RWPE2 (cell line): ENCODE data around the gene YWHAE.

Experiments
- ATAC-seq: fragments of 200-7000 bp; cut with Tn5 transposase; 3 replicates; pipeline ENCODE4 v1.9.1; 2021; ENCODE audit warnings: low read depth
- DNase-seq: peaks from one replicate; pipeline ENCODE4 v3.0.0-alpha.2; 2020; ENCODE audit warnings: low spot score
- H3K27ac ChIP-seq: fragments of 450-650 bp; 2 replicates; pipeline ENCODE4 v1.5.1; 2017; ENCODE audit warnings: mild to moderate bottlenecking; ENCODE audit not compliant: poor library complexity, severe bottlenecking
- H3K27me3 ChIP-seq: fragments of 250-450 bp; sonication (Bioruptor Pico); 2 replicates; pipeline ENCODE4 v1.5.1; 2021; ENCODE audit warnings: mild to moderate bottlenecking, moderate library complexity; ENCODE audit not compliant: insufficient read depth, poor library complexity, severe bottlenecking
- H3K36me3 ChIP-seq: fragments of 250-450 bp; sonication (Bioruptor Pico); 2 replicates; pipeline ENCODE4 v1.5.1; 2020; ENCODE audit warnings: low read depth, mild to moderate bottlenecking, moderate library complexity
- H3K4me1 ChIP-seq: fragments of 250-450 bp; sonication (Bioruptor Pico); 2 replicates; pipeline ENCODE4 v1.5.1; 2021; ENCODE audit warnings: mild to moderate bottlenecking, moderate library complexity; ENCODE audit not compliant: insufficient read depth, poor library complexity, severe bottlenecking
- H3K4me3 ChIP-seq: fragments of 250-450 bp; sonication (Bioruptor Pico); 2 replicates; pipeline ENCODE4 v1.5.1; 2021; ENCODE audit warnings: mild to moderate bottlenecking, moderate library complexity; ENCODE audit not compliant: severe bottlenecking
- H3K9me3 ChIP-seq: fragments of 250-450 bp; sonication (Bioruptor Pico); 2 replicates; pipeline ENCODE4 v1.5.1; 2021; ENCODE audit warnings: mild to moderate bottlenecking, moderate library complexity; ENCODE audit not compliant: severe bottlenecking
- TF ChIP-seq, protein P1 (sequence below): fragments of 450-650 bp; IDR thresholded peaks from one replicate; pipeline ENCODE4 v1.5.1; 2017; ENCODE audit warnings: mild to moderate bottlenecking, moderate library complexity; ENCODE audit not compliant: poor library complexity, severe bottlenecking

YWHAE gene

DNA sequence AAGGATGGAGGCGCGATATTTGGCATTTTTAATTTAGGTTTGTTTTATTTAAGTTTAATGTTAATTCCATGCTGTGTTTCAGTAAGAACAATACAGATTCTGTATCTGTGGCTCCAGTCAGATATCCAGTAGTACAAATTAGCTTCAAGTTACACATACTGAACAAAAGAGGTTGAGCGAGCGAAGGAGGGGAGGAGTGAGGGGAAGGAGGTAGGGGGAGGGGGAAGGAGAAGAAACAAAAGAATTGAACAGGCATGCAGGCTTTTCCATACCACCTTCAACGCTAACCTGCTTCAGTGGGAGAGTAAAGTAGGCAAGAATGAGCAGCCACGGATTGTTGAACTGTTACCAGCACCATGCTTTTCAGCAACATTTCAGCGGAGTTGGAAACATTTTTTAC, 55.5 kb downstream of the YWHAE start:
- peaks cover 57% of the 10 kb centered on the region for H3K36me3 ChIP-seq
- TF ChIP-seq, protein P1, sequence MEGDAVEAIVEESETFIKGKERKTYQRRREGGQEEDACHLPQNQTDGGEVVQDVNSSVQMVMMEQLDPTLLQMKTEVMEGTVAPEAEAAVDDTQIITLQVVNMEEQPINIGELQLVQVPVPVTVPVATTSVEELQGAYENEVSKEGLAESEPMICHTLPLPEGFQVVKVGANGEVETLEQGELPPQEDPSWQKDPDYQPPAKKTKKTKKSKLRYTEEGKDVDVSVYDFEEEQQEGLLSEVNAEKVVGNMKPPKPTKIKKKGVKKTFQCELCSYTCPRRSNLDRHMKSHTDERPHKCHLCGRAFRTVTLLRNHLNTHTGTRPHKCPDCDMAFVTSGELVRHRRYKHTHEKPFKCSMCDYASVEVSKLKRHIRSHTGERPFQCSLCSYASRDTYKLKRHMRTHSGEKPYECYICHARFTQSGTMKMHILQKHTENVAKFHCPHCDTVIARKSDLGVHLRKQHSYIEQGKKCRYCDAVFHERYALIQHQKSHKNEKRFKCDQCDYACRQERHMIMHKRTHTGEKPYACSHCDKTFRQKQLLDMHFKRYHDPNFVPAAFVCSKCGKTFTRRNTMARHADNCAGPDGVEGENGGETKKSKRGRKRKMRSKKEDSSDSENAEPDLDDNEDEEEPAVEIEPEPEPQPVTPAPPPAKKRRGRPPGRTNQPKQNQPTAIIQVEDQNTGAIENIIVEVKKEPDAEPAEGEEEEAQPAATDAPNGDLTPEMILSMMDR = no peak
- no peaks in the 10 kb centered on the region for H3K27me3 ChIP-seq
- no peak overlapping the region for H3K4me3 ChIP-seq
- ATAC-seq (no peak), DNase-seq (no peak)
- peaks cover 3% of the 10 kb centered on the region for H3K4me1 ChIP-seq
- no peak overlapping the region for H3K27ac ChIP-seq
- H3K9me3 ChIP-seq = no peaks in the 10 kb centered on the region

DNA sequence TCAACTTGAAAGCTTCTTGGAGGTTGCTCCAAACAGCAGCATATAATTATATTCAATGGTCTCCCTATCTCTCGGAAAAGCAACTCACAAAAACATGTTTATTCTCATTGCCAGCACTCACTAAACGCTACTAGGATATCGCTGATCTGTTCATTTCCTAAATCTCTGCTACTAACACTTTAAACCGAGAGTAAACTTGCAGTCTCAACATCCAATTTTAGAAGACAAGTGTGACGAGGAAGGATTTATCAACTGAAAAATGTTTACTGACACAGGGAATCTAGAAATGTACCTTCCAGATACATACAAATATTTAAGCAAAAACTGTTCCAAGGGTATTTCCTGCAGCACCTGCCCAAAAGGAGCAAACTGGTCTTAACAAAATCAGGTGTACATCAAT, 56.5 kb downstream of the YWHAE start:
- ATAC-seq (no peak), DNase-seq (no peak)
- Histone ChIP-seq H3K27ac (no peak overlapping the region), H3K9me3 (no peaks in the 10 kb centered on the region), H3K27me3 (no peaks in the 10 kb centered on the region), H3K4me3 (no peak overlapping the region), H3K4me1 (peaks cover 3% of the 10 kb centered on the region), H3K36me3 (peaks cover 50% of the 10 kb centered on the region)
- TF ChIP-seq, protein P1 = no peak

DNA sequence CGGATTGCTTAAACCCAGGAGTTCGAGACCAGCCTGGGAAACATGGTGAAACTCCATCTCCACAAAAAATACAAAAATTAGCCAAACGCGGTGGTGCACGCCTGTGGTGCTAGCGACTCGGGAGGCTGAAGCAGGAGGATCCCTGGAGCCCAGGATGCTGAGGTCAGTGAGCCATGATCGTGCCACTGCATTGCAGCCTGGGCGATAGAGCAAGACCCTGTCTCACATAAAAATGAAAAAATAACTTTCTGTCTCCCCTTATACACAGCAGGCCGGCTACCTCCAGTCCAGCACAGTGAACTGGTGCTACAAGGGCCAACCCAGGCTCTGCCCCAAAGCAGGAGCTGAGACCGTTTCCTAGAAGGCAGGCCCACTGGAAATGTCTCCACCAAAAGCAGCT, 59.7 kb downstream of the YWHAE start:
- peak; percentile 26; the same call in 2 of the 3 replicates for ATAC-seq
- Histone ChIP-seq H3K36me3 (peaks cover 20% of the 10 kb centered on the region), H3K9me3 (no peaks in the 10 kb centered on the region), H3K4me3 (no peak overlapping the region), H3K4me1 (no peaks in the 10 kb centered on the region), H3K27me3 (no peaks in the 10 kb centered on the region), H3K27ac (no peak overlapping the region)
- no peak for DNase-seq
- TF ChIP-seq, protein P1 = no peak

DNA sequence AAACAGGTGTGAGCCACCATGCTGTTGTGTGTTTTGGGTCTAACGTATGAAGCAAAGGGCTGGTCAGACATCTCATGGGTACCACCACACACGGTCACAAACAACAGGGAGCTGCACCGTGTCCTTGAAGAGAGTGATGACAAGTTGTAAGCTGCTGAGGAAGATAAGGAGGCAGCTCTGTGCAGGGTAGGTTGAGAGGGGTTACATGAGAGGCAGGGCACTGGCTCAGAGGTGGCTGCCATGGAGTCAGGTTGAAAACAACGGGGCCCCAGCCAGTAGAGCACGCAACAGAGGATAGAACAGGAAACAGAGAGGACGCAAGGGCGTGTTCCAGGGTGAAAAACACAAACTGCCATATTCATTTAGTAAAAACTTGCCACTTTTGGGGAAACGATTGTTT, 68.3 kb downstream of the YWHAE start:
- Histone ChIP-seq H3K4me1 (no peaks in the 10 kb centered on the region), H3K36me3 (no peaks in the 10 kb centered on the region), H3K9me3 (no peaks in the 10 kb centered on the region), H3K27ac (no peak overlapping the region), H3K4me3 (no peak overlapping the region), H3K27me3 (no peaks in the 10 kb centered on the region)
- TF ChIP-seq, protein P1 = no peak
- ATAC-seq (no peak), DNase-seq (no peak)

DNA sequence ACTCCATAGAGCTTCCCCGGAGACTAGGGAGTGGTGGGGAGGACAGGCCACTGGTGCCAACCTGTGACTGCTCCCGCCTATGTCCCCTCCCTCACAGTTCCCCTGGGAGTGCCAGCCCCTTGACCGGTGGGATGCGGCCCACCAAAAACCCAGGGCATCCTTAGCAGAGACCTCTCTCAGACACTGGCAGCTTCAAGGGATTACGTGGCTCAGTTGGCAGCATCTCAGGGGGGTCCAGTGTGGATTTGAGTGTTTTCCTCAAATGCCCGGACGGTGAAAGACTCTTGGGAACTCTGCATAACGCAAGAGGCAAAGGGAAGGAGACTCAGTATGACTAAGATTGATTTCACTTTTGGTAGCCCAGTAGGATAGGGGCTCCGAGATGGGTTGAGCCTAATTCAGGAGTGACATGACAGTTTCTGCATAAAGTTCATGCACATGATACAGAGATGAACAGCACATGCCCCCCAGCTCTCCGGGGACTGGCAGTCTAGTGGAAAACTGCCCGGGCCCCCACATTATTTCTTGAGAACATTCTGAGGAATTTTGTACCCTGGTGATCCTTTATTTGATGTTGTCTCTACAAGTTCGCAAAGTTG, 70.2 kb downstream of the YWHAE start:
- no peaks in the 10 kb centered on the region for H3K36me3 ChIP-seq
- DNase-seq (no peak), ATAC-seq (no peak)
- no peaks in the 10 kb centered on the region for H3K9me3 ChIP-seq
- no peak overlapping the region for H3K4me3 ChIP-seq
- H3K4me1 ChIP-seq = no peaks in the 10 kb centered on the region
- no peaks in the 10 kb centered on the region for H3K27me3 ChIP-seq
- TF ChIP-seq, protein P1 = no peak
- no peak overlapping the region for H3K27ac ChIP-seq
